GM18870 (cell line): ENCODE measurements around the gene TNFAIP8.

Experiments used
- ATAC-seq: cut with Tn5 transposase; IDR thresholded peaks from one replicate; pipeline ENCODE4 v1.9.1; 2021; ENCODE audit warnings: moderate library complexity; ENCODE audit not compliant: unreplicated experiment

TNFAIP8 gene

DNA sequence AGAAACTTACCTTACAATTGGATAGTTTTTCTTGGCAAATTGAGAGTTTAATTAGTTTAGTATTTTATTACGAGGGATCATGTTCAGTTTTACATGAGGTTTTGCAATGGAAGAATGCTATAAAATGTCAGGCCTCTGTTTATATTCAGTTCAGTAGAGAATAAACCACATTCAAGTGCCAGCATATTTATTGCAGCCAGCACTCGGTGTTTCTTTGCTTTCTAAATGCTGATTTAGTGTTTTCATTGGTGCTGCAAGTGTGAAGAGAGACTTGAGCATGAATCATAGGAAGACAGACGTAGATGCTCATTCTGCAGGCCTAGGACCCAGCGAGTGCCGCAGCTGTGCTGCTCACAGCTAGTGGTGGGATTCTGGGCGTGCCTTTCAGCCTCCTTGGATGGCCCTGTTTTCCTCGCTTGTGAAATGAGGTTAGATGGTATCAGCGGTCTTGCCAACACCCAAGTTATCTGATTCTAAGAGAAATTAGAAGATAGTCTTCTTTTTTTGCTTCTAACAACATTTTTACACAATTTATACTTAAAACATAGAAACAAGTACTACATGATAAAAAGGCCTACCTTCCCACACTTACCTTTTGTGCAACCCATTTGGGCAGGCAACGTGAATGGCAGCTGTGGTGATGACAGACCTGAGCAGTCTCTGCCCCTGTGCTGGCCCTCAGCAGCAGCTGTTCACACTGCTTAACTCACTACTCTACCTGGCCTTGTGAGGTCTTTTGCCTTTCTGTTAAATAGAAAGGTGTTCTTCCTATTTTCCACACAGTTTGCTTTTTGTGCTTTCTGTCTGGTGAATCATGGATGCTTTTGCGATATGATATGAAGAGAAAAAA, 26.8 kb upstream of the TNFAIP8 start:
- no peak for ATAC-seq

DNA sequence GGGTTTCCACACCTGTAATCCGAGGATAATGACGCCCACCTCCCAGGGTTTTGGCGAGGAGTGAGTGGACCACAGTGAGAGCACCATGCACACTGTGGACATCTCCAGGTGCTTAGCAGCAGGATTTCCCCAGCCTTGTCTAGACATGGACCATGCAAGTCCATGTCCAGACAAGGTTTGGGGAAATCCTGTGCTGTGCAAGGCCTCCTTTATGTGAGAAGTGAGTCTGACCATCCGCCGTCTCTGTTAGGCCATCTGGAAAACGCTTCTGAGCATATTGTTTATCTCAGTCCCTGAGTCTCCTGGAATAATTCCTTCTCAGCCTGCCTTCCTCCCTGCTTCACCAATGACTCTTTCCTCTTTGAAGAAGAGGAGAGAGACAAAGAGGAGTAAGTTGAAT, 26.2 kb upstream of the TNFAIP8 start:
- no peak for ATAC-seq

GRCh38 chr5:119330367-119331183, 25.2 kb upstream of the TNFAIP8 start:
- ATAC-seq = no peak

- ATAC-seq = no peak
These were observed 24.2 kb upstream of the TNFAIP8 start for GRCh38 chr5:119331566-119332095.

- ATAC-seq = peak; percentile 7
These were observed 23.6 kb upstream of the TNFAIP8 start for GRCh38 chr5:119332208-119332607.

DNA sequence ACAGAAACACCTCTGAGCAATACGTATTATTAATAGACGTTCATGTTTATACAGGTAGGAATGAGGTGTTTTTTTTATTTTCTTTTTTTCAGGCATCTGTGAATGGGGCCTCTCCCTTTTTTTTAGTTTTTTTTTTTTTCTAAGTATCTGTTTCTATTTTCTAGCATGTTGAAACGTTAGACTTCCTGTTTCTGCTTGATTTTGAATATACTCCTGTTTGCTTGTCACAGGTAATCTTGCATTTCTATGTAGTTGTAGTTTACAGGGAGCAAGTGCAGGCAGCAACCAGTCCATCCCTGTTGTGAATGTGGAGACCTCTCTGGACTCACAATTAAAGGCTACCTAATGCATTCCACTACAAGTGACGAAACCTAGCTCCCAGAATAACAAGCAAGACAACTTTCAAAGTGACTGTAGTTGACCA, 22.8 kb upstream of the TNFAIP8 start:
- ATAC-seq = peak; percentile 22

GRCh38 chr5:119333421-119333851, 22.4 kb upstream of the TNFAIP8 start:
- ATAC-seq = peak; percentile 12

GRCh38 chr5:119335261-119335677, 20.6 kb upstream of the TNFAIP8 start:
- no peak for ATAC-seq

- no peak for ATAC-seq
These were observed 19.6 kb upstream of the TNFAIP8 start for GRCh38 chr5:119336262-119336661.

DNA sequence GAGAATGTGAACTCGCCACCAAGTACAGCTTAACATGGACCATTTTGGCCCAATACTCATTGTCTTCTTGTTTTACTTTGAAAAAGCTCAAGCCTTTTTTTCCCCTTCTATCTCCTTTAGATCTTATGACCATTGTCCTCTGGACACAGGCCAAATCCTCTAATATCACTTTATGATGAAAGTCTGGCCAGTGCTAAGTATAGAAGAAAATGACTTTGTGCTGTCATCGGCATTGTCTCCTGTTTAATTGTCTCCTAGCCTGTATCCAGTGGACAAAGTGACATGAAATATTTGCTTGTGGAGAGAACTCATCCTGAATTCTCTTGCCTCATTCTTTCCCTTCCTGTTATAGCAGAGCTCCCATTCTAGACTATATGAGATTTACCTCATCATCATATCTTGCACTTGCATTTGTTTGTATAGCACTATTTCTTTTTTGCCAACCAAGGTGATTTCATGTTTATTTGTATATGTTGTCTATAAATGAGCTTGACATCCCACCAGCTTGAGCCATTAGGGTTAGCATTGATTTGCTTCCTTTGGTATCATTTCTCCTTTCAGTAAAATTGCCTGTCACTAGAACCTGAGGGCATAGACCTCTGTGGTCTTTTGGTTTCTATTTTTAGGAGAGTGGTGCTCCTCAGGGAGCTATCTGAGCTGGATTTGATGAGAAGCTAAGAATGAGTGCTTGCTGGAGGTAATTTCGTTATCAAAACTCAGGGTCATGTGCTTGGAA, 18.8 kb upstream of the TNFAIP8 start:
- ATAC-seq = no peak

GRCh38 chr5:119338326-119338946, 17.4 kb upstream of the TNFAIP8 start:
- no peak for ATAC-seq

DNA sequence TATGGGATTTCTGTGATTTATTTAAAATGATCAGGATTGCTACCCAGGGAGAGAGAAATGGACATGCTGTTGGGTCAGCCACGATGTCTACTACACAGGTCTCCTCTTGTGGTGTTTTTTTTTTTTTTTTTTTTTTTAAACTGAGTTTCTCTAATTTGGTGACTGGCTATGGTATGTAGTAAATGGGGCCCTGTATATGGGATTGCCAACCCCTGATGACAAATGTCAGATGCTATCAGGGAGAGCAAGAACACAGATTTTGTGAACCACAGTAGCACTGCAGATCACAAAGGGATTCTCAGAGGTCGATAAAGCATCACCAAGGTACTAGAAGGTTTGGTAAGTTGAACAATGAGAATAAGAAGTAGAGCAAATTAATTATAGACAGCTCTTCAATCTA, 16.5 kb upstream of the TNFAIP8 start:
- ATAC-seq = no peak

DNA sequence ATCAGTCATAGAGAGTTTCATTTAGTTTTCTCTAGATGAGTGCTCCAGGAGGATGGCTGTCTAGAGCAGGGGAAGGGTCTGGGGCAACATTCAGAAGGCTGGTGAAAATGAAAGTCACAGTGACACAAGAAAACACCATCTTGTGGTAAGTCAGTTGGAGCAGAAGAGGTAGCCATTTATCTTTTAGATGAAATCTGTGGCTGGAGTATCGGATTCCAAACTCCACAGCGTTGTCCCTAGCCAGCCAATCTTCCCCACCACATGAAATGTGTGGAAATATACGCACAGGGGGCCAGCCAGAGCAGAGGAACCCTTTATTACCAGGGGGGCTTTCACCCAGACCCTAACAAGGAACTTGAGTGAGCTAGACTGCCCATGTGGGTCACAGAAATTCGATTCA, 15.9 kb upstream of the TNFAIP8 start:
- no peak for ATAC-seq

- peak; percentile 56 for ATAC-seq
These were observed 15.1 kb upstream of the TNFAIP8 start for GRCh38 chr5:119340597-119341218.

- ATAC-seq = peak; percentile 45
These were observed 14.1 kb upstream of the TNFAIP8 start for GRCh38 chr5:119341452-119342349.

DNA sequence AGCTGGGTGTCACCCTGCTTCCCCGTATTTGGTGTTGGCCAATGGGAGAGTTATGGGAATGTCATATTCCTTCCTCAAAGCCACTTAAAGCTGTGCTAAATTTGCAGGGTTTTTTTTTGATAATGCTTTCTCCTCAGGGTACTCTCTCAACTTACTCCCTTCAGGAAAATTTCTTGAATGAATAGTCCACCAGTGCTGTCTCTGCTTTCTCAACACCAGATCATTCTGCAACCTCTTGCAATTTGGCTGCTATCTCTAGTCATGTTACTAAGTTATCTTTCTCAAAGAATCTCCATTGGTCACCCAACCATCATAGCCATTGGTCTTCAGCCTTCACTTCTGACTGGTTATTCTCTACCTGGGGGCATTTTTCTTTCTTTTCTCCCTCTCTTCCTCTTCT, 13.4 kb upstream of the TNFAIP8 start:
- no peak for ATAC-seq

DNA sequence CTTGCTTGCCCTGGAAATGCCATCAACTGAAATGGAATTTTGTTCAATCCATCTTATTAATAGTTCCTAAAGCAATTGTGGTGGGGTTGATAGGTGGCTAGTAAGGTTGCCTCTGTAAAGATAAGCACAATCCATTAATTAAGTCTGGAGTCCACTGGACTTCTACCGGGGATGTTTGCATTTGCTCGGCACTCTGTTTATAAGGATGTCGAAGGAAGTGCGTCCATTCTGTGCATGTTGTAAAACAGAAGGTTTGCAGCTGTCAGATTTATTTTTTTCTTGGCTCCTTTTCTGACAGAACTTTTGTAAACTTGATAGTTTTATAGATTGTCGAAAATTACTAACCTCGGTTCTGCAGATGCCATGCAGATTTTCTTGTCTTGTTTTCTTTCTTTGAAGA, 12.8 kb upstream of the TNFAIP8 start:
- ATAC-seq = no peak

- peak; percentile 27 for ATAC-seq
These were observed 12.1 kb upstream of the TNFAIP8 start for GRCh38 chr5:119343766-119344165.

GRCh38 chr5:119344231-119344630, 11.6 kb upstream of the TNFAIP8 start:
- ATAC-seq = no peak
